ENCODE data around the gene HAS3. TPM values are rescaled to one million over a fixed set of nuclear protein-coding genes. Genes with fewer than 3 reads are reported as not detected.
A peak's percentile ranks its signal among the peaks of the same experiment; 100 is the strongest.
"Not testable (repeated sequence)": the region's sequence is repeated elsewhere in the genome, so short reads cannot be mapped to it uniquely, and the experiment has no call there.

Gene HAS3, protein sequence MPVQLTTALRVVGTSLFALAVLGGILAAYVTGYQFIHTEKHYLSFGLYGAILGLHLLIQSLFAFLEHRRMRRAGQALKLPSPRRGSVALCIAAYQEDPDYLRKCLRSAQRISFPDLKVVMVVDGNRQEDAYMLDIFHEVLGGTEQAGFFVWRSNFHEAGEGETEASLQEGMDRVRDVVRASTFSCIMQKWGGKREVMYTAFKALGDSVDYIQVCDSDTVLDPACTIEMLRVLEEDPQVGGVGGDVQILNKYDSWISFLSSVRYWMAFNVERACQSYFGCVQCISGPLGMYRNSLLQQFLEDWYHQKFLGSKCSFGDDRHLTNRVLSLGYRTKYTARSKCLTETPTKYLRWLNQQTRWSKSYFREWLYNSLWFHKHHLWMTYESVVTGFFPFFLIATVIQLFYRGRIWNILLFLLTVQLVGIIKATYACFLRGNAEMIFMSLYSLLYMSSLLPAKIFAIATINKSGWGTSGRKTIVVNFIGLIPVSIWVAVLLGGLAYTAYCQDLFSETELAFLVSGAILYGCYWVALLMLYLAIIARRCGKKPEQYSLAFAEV
- total RNA-seq (under 1 TPM; 0.55 to 0.62 TPM), polyA plus RNA-seq (0.07 TPM)

DNA sequence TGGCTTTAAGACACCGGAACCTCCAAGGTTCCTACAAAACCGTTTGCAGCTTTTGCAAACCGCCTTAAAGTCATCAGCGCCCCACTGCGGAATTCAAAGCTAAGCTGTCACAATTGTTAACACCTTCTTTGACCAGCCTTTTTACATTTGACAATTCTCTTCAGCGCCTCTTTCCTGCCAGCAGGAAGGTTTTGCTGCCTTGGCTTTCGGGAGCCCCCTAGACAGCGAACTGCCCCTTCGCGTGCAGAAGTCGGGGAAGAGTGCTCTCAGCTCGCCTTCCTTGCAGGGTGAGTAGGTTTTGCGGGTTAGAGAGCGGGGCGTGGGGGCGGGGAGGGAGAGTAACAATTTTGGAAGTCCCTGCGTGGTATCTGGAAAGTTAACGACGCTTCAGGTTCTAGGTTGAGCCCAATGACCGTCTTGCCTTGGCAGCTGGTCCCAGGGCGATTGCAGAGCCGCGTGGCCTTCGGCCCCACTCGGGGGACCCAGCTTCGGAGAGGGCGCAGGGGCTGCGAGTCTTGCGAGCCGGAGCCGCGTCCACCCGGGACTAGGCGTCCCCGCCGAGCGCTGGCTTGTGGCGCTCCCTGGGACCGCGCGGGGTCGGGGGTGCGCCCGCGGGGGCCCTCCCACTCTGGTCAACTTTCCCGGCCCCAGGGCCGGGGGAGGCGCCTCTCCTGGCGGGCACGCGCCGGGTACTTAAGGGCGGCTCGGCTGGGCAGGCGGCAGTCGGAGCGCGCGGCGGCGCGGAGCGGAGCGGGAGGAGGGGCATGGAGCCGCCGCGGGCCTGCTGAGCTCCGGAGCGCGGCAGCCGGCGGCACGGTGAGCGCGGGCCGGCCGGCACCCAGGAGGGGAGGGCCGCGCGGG lies at the start of gene HAS3:
TSS of gene HAS3 (plus strand) at position 153 of the 861 bp plus-strand sequence. CDS start 3,743 bp downstream, outside the sequence.
- H3K4me1 Mint-ChIP-seq: peaks cover 13 to 22% (median 14%) of the 10 kb centered on the region in 3 donors
- H3K27me3 Mint-ChIP-seq: peaks cover 37 to 40% of the 10 kb centered on the region in 2 donors
- CTCF ChIA-PET: interaction anchor here (0.6 to 1.1 kb wide), 2 partner anchors 18 to 21 kb away, joined by 3 to 5 read pairs; no protein-coding TSS in a partner anchor
- peak within 1 kb of the TSS in 2 of 8 donors; percentile 43 to 73 for H3K27ac Mint-ChIP-seq
- peak within 1 kb of the TSS; percentile 74 to 93 (median 88) for H3K4me3 Mint-ChIP-seq
- POLR2A ChIA-PET: interaction anchor here (1.4 kb wide), 1 partner anchor 20 kb away, joined by 4 read pairs; no protein-coding TSS in a partner anchor
- DNase-seq: peak in 1 of 5 donors; percentile 17
- H3K36me3 Mint-ChIP-seq: peaks cover 3 to 17% (median 10%) of the 10 kb centered on the region in 3 donors
- Histone ChIP-seq H3K36me3 (ENCODE audit: insufficient read depth, low read length) (no peaks in the 10 kb centered on the region), H3K4me1 (ENCODE audit: insufficient read depth, low read length) (peaks cover 14% of the 10 kb centered on the region), H3K9me3 (ENCODE audit: low read length) (no peaks in the 10 kb centered on the region), H3K27me3 (ENCODE audit: insufficient read depth, low read length, poor library complexity, severe bottlenecking) (peaks cover 22% of the 10 kb centered on the region), H3K27ac (ENCODE audit: low read depth, low read length) (no peak within 1 kb of the TSS), H3K4me3 (ENCODE audit: low read length) (peak within 1 kb of the TSS; percentile 39)
- H3K9me3 Mint-ChIP-seq: peaks cover 0 to 2% (median 0%) of the 10 kb centered on the region in 5 donors

DNA sequence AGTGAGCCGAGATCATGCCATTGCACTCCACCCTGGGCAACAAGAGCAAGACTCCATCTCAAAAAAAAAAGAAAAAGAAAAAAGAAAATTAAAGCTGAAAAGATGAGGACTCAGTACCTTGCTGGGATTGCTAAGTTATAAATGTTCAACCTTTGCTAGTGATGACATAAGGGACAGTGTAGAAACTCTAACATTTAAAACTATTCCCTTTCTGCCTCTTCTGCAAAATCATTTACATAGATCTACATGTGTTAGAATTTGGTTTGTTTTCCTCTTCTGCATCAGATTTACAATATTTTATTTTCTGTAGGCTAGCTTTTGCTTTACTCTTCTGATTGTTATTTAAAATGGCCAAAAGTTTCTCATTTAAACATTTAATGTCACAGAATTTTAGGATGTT lies 49.5 kb upstream of the HAS3 start:
- Mint-ChIP-seq H3K36me3 (peaks cover 0 to 23% (median 7%) of the 10 kb centered on the region in 3 donors), H3K4me3 (no peak overlapping the region), H3K4me1 (no peaks in the 10 kb centered on the region), H3K27ac (no peak overlapping the region), H3K9me3 (no peaks in the 10 kb centered on the region), H3K27me3 (no peaks in the 10 kb centered on the region)
- H3K9me3 ChIP-seq (ENCODE audit: low read length): no peaks in the 10 kb centered on the region
- no peaks in the 10 kb centered on the region for H3K27me3 ChIP-seq (ENCODE audit: insufficient read depth, low read length, poor library complexity, severe bottlenecking)
- DNase-seq: no peak
- peaks cover 7% of the 10 kb centered on the region for H3K36me3 ChIP-seq (ENCODE audit: insufficient read depth, low read length)
- no peaks in the 10 kb centered on the region for H3K4me1 ChIP-seq (ENCODE audit: insufficient read depth, low read length)
- POLR2A ChIA-PET: no interaction called here
- no peak overlapping the region for H3K27ac ChIP-seq (ENCODE audit: low read depth, low read length)
- H3K4me3 ChIP-seq (ENCODE audit: low read length): no peak overlapping the region
- CTCF ChIA-PET: no interaction called here

DNA sequence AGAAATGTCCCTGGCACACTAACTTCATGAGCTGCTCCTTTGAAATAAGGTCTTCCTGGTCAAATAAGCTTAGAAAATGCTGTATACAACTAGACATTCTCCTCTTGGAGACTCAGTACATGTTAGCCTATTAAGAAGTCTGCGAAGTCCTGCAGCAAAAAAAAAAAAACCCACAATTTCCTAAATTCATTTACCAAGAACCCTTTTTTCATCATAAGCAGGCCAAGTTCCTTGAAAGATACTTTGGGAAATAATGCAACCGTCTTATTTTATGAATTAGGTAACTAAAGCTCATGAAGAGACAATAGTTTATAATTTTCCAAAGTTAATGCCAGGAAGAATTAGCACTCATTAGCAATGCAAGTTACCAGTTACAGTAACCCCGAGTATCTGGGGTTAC lies 49.0 kb upstream of the HAS3 start:
- CTCF ChIA-PET: no interaction called here

DNA sequence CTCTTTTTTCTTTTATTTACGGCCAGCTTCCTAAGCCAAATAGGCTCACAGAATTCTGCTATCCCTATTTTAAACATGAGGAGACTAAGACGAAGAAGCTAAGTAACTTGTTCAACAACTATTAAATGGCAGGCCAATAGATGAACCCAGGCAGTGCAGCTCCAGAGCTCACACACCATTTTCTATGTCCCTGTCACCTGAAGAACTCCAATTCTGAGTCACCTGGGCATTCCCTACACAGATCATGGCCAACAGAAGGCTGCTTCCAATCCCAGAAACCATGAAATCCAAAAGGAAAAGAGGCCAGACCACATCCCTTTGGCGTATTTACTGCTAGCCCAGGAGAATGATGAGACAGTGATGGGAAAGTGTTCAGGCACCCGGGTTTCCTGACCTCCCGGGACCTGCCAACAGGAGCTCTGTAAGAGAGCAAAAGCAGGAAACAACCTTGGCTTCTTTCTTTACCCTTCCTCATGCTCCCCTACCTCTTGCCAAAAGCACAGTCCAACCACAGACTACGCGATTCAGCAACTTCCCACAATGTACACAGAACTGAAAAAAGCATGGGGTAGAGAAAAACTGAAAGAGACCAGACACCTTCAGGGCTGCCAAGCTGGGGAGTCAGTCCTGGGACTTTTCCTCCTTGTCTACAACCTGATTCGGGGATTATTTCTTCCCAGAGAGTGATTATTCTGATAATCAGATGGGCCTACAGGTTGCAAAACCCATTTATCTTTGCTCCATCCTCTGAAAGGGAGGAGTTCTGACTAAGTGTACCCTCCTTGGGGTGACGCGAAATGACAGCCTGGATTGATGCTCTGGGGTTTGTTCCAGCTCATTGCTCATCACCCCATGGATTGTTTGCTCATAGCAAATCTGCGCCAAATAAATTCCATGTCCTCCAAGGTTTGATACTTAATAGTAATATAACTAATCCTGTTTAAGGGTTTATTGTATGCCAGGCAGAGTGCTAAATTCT lies 47.8 kb upstream of the HAS3 start:
- peak overlapping the region in 1 of 8 donors; percentile 47 for H3K27ac Mint-ChIP-seq
- no peaks in the 10 kb centered on the region for H3K9me3 Mint-ChIP-seq
- H3K4me1 ChIP-seq (ENCODE audit: insufficient read depth, low read length): no peaks in the 10 kb centered on the region
- H3K27ac ChIP-seq (ENCODE audit: low read depth, low read length): no peak overlapping the region
- H3K4me3 ChIP-seq (ENCODE audit: low read length): no peak overlapping the region
- no peaks in the 10 kb centered on the region for H3K9me3 ChIP-seq (ENCODE audit: low read length)
- peaks cover 0 to 30% (median 10%) of the 10 kb centered on the region in 3 donors for H3K36me3 Mint-ChIP-seq
- DNase-seq: no peak
- no peaks in the 10 kb centered on the region for H3K27me3 Mint-ChIP-seq
- no peak overlapping the region for H3K4me3 Mint-ChIP-seq
- POLR2A ChIA-PET: no interaction called here
- H3K27me3 ChIP-seq (ENCODE audit: insufficient read depth, low read length, poor library complexity, severe bottlenecking): no peaks in the 10 kb centered on the region
- H3K4me1 Mint-ChIP-seq: no peaks in the 10 kb centered on the region
- peaks cover 7% of the 10 kb centered on the region for H3K36me3 ChIP-seq (ENCODE audit: insufficient read depth, low read length)
- CTCF ChIA-PET: no interaction called here

More for the DNA sequence above, 49.0 kb upstream of the HAS3 start:
- H3K36me3 Mint-ChIP-seq: peaks cover 0 to 23% (median 7%) of the 10 kb centered on the region in 3 donors
- no peaks in the 10 kb centered on the region for H3K4me1 ChIP-seq (ENCODE audit: insufficient read depth, low read length)
- no peak overlapping the region for H3K27ac ChIP-seq (ENCODE audit: low read depth, low read length)
- H3K27me3 Mint-ChIP-seq: no peaks in the 10 kb centered on the region
- peaks cover 7% of the 10 kb centered on the region for H3K36me3 ChIP-seq (ENCODE audit: insufficient read depth, low read length)
- POLR2A ChIA-PET: no interaction called here
- no peaks in the 10 kb centered on the region for H3K9me3 Mint-ChIP-seq
- H3K9me3 ChIP-seq (ENCODE audit: low read length): no peaks in the 10 kb centered on the region
- H3K4me1 Mint-ChIP-seq: no peaks in the 10 kb centered on the region
- no peaks in the 10 kb centered on the region for H3K27me3 ChIP-seq (ENCODE audit: insufficient read depth, low read length, poor library complexity, severe bottlenecking)
- H3K27ac Mint-ChIP-seq: no peak overlapping the region
- no peak for DNase-seq
- no peak overlapping the region for H3K4me3 ChIP-seq (ENCODE audit: low read length)
- no peak overlapping the region for H3K4me3 Mint-ChIP-seq

DNA sequence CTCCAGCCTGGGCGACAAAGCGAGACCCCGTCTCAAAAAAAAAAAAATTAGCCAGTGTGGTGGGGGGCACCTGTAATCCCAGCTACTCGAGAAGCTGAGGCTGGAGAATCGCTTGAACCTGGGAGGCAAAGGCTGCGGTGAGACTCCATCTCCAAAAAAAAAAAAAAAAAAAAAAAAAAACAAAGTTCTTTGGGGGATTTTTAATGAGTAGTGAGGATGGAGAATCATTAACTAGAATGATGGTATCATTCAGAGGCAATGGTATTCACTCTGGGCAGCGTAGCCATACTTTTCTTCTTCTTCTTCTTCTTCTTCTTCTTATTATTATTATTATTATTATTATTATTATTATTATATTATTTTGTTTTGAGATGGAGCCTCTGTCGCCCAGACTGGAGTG lies 42.0 kb upstream of the HAS3 start:
- H3K9me3 Mint-ChIP-seq; DNase-seq; H3K4me3 Mint-ChIP-seq; POLR2A ChIA-PET; H3K4me3 ChIP-seq (ENCODE audit: low read length); H3K27me3 Mint-ChIP-seq; H3K27me3 ChIP-seq (ENCODE audit: insufficient read depth, low read length, poor library complexity, severe bottlenecking); H3K4me1 ChIP-seq (ENCODE audit: insufficient read depth, low read length); CTCF ChIA-PET; H3K27ac Mint-ChIP-seq; H3K4me1 Mint-ChIP-seq; H3K9me3 ChIP-seq (ENCODE audit: low read length); H3K36me3 ChIP-seq (ENCODE audit: insufficient read depth, low read length); H3K27ac ChIP-seq (ENCODE audit: low read depth, low read length): not testable (repeated sequence)
- H3K36me3 Mint-ChIP-seq: peaks cover 0 to 33% (median 7%) of the 10 kb centered on the region in 3 donors

DNA sequence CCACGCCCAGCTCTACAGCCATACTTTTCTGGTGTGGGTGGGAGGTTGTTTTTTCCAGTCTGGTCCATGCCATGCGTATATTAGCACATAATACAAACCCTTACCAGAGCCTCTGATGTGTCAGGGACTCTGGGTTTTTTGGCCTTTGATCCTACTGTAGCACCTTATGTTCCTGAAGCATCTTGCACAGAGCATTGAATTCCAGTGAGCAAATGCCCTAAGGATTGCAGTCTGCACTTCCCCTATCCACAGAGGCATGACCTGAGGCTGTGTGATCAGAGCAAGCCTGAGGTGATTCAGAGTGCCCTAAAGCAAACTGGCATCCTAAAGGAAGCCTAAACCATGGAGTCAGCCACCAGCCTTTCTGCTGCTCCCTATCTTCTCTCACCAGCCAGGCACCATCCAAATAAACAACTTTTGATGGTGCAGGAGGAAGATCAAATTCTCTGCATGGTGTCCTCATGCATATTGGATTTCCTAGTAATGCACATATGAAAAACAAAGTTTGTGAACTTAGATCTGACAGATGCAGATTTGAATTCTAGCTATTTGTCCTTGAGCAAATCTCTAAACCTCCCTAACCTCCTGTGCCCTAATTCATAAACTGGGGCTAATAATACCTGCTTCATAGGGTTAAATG lies 41.2 kb upstream of the HAS3 start:
- H3K27me3 Mint-ChIP-seq: peaks cover 0 to 1% of the 10 kb centered on the region in 2 donors
- no peak overlapping the region for H3K27ac ChIP-seq (ENCODE audit: low read depth, low read length)
- H3K36me3 ChIP-seq (ENCODE audit: insufficient read depth, low read length): no peaks in the 10 kb centered on the region
- no peak overlapping the region for H3K4me3 Mint-ChIP-seq
- no peaks in the 10 kb centered on the region for H3K4me1 ChIP-seq (ENCODE audit: insufficient read depth, low read length)
- no peaks in the 10 kb centered on the region for H3K27me3 ChIP-seq (ENCODE audit: insufficient read depth, low read length, poor library complexity, severe bottlenecking)
- ChIA-PET CTCF (no interaction called here), POLR2A (no interaction called here)
- H3K9me3 Mint-ChIP-seq: no peaks in the 10 kb centered on the region
- no peak for DNase-seq
- no peaks in the 10 kb centered on the region for H3K4me1 Mint-ChIP-seq
- H3K36me3 Mint-ChIP-seq: peaks cover 0 to 33% (median 7%) of the 10 kb centered on the region in 3 donors
- no peak overlapping the region for H3K27ac Mint-ChIP-seq
- H3K4me3 ChIP-seq (ENCODE audit: low read length): no peak overlapping the region
- no peaks in the 10 kb centered on the region for H3K9me3 ChIP-seq (ENCODE audit: low read length)

DNA sequence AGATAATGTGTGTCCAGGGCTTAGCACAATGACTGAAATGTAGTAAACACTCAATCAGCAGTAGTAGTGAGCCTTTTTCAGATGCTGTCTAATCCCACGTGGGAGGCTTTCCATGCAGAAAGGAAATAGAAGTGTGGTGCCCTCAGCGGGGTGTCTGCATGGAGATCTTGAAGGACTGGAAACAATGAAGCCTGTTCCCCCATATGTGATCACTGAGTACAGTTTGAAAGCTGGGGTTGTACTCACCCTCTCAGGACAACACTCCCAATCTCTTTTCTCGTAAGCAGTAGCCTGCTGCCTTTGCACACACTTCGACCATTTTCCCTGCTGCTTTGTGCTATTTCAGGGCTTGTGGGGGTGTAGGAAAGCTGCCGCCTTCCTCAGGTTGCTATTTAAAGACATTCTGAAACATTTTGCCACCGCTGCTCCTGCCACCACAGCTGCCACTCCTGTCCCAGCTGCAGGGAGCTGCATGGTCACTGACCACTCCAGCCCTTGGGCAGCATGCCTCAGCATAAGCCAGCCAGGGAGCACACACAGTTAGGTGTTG lies 40.6 kb upstream of the HAS3 start:
- Mint-ChIP-seq H3K27ac (no peak overlapping the region), H3K27me3 (peaks cover 0 to 1% of the 10 kb centered on the region in 2 donors), H3K36me3 (peaks cover 0 to 33% (median 6%) of the 10 kb centered on the region in 3 donors), H3K9me3 (no peaks in the 10 kb centered on the region), H3K4me1 (no peaks in the 10 kb centered on the region), H3K4me3 (no peak overlapping the region)
- DNase-seq: no peak
- no peak overlapping the region for H3K27ac ChIP-seq (ENCODE audit: low read depth, low read length)
- H3K4me1 ChIP-seq (ENCODE audit: insufficient read depth, low read length): no peaks in the 10 kb centered on the region
- POLR2A ChIA-PET: no interaction called here
- H3K27me3 ChIP-seq (ENCODE audit: insufficient read depth, low read length, poor library complexity, severe bottlenecking): no peaks in the 10 kb centered on the region
- no peaks in the 10 kb centered on the region for H3K9me3 ChIP-seq (ENCODE audit: low read length)
- H3K36me3 ChIP-seq (ENCODE audit: insufficient read depth, low read length): no peaks in the 10 kb centered on the region
- H3K4me3 ChIP-seq (ENCODE audit: low read length): no peak overlapping the region
- CTCF ChIA-PET: no interaction called here

Measured in CD8-positive, alpha-beta memory T cell (primary cell).